Stimulated activated CD8-positive, alpha-beta memory T cell treated with anti-CD3 and anti-CD28 coated beads, Interleukin-15, amount 100 ng/mL, for 48 hours (primary cell): ENCODE data around the gene TMEFF1.

Experiments used
- DNase-seq, 2 donors: peaks; one replicate each; pipeline ENCODE4 v3.0.0-alpha.2; 2020; ENCODE audit warnings: low read depth in 2 of 2

Gene TMEFF1

GRCh38 chr9:100575765-100576386 is 102.9 kb downstream of the TMEFF1 start:
- DNase-seq = no peak

- DNase-seq = no peak
These were observed 105.0 kb downstream of the TMEFF1 start, which contains the start of gene CAVIN4 for GRCh38 chr9:100577776-100578448. TSS of gene CAVIN4 (plus strand) at chr9:100578079. CDS start at chr9:100578144, 65 bp downstream.

- DNase-seq = no peak
These were observed 105.7 kb downstream of the TMEFF1 start for GRCh38 chr9:100578610-100579009.

- DNase-seq = no peak
These were observed 106.7 kb downstream of the TMEFF1 start for GRCh38 chr9:100579665-100580064.

GRCh38 chr9:100580257-100580656 is 107.3 kb downstream of the TMEFF1 start:
- no peak for DNase-seq

GRCh38 chr9:100581081-100581480 is 108.1 kb downstream of the TMEFF1 start:
- DNase-seq = no peak

GRCh38 chr9:100581661-100582060 is 108.7 kb downstream of the TMEFF1 start:
- DNase-seq = no peak

GRCh38 chr9:100583014-100583802 is 110.3 kb downstream of the TMEFF1 start:
- DNase-seq = no peak

- DNase-seq = no peak
These were observed 112.0 kb downstream of the TMEFF1 start for GRCh38 chr9:100584951-100585350.

- DNase-seq = no peak
These were observed 113.1 kb downstream of the TMEFF1 start for GRCh38 chr9:100586093-100586492.

- DNase-seq = no peak
These were observed 114.4 kb downstream of the TMEFF1 start for GRCh38 chr9:100587375-100587774.

- DNase-seq = no peak
These were observed 116.6 kb downstream of the TMEFF1 start for GRCh38 chr9:100589582-100589981.

GRCh38 chr9:100590481-100590880 is 117.5 kb downstream of the TMEFF1 start:
- no peak for DNase-seq

GRCh38 chr9:100591139-100591538 is 118.2 kb downstream of the TMEFF1 start:
- no peak for DNase-seq

GRCh38 chr9:100591639-100592412 is 118.9 kb downstream of the TMEFF1 start:
- no peak for DNase-seq

- DNase-seq = no peak
These were observed 122.6 kb downstream of the TMEFF1 start for GRCh38 chr9:100595391-100596199.

- no peak for DNase-seq
These were observed 124.3 kb downstream of the TMEFF1 start for GRCh38 chr9:100597236-100597635.

GRCh38 chr9:100598641-100599145 is 125.7 kb downstream of the TMEFF1 start:
- peak; percentile 67 to 68 for DNase-seq

GRCh38 chr9:100600521-100601079 is 127.7 kb downstream of the TMEFF1 start:
- no peak for DNase-seq

- DNase-seq = peak; percentile 6 to 18
These were observed 128.3 kb downstream of the TMEFF1 start for GRCh38 chr9:100601216-100601615.
